ENCODE results near the gene FRMD1.

DNA sequence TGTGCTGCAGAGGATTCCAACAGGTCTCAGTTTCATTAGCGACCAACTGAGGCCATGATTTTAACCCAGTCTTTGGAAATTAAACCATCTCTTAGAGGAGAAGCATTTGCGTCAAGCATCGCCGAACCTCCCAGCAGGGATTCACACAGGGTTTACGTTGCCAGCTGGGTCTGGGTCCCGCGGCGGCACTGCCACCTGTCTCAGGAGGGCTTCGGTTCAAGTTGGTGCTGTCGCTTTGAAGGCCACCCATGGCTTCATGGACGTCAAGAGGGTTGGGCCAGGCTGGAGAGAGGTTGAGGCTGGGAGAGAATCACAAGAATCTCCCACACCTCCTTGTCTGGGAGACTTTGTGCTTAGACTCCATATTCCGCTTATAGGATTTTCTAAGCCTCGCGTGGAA, 43.0 kb upstream of the FRMD1 start:
- TF ChIP-seq, protein P1, sequence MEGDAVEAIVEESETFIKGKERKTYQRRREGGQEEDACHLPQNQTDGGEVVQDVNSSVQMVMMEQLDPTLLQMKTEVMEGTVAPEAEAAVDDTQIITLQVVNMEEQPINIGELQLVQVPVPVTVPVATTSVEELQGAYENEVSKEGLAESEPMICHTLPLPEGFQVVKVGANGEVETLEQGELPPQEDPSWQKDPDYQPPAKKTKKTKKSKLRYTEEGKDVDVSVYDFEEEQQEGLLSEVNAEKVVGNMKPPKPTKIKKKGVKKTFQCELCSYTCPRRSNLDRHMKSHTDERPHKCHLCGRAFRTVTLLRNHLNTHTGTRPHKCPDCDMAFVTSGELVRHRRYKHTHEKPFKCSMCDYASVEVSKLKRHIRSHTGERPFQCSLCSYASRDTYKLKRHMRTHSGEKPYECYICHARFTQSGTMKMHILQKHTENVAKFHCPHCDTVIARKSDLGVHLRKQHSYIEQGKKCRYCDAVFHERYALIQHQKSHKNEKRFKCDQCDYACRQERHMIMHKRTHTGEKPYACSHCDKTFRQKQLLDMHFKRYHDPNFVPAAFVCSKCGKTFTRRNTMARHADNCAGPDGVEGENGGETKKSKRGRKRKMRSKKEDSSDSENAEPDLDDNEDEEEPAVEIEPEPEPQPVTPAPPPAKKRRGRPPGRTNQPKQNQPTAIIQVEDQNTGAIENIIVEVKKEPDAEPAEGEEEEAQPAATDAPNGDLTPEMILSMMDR (IDR thresholded peaks at IDR 0.05) = no peak
- TF ChIP-seq EZH2 (IDR thresholded peaks at IDR 0.05) = no peak

Data from neural progenitor cell (in vitro differentiated cells).